22Rv1 (cell line): ENCODE measurements around the gene SLMAP.

Source experiments
- CTCF ChIP-seq: fragments of 450-650 bp; IDR thresholded peaks from 2 replicates; pipeline ENCODE4 v1.5.1; 2017; ENCODE audit warnings: mild to moderate bottlenecking
- ZFX ChIP-seq: fragments of 450-650 bp; IDR thresholded peaks from 2 replicates; pipeline ENCODE4 v1.6.1; 2017; ENCODE audit warnings: antibody characterized with exemption, borderline replicate concordance

GRCh38 chr3:57927916-57928315 lies 171.8 kb downstream of the SLMAP start:
- TF ChIP-seq CTCF (no peak), ZFX (no peak)
